ENCODE results near the gene MYH9.

The MYH9 gene

GRCh38 chr22:36386900-36387708, 663 bp downstream of the MYH9 start:
- in situ Hi-C loops (cut with MboI; ENCODE audit: low sequenced_read_pairs), result no loop called here

GRCh38 chr22:36386351-36386899, 1.3 kb downstream of the MYH9 start:
- in situ Hi-C loops (cut with MboI; ENCODE audit: low sequenced_read_pairs), result no loop called here

- in situ Hi-C loops (cut with MboI; ENCODE audit: low sequenced_read_pairs), result no loop called here
These were observed 2.0 kb downstream of the MYH9 start for GRCh38 chr22:36385491-36386350.

GRCh38 chr22:36384766-36385481, 2.8 kb downstream of the MYH9 start:
- in situ Hi-C loops (cut with MboI; ENCODE audit: low sequenced_read_pairs), result no loop called here

GRCh38 chr22:36383110-36383581, 4.6 kb downstream of the MYH9 start:
- in situ Hi-C loops (cut with MboI; ENCODE audit: low sequenced_read_pairs), result no loop called here

- in situ Hi-C loops (cut with MboI; ENCODE audit: low sequenced_read_pairs), result no loop called here
These were observed 6.1 kb downstream of the MYH9 start for GRCh38 chr22:36381513-36382128.

GRCh38 chr22:36379593-36380361, 8.0 kb downstream of the MYH9 start:
- in situ Hi-C loops (cut with MboI; ENCODE audit: low sequenced_read_pairs), result no loop called here

- in situ Hi-C loops (cut with MboI; ENCODE audit: low sequenced_read_pairs), result no loop called here
These were observed 8.9 kb downstream of the MYH9 start for GRCh38 chr22:36378869-36379217.

GRCh38 chr22:36378080-36378868, 9.5 kb downstream of the MYH9 start:
- in situ Hi-C loops (cut with MboI; ENCODE audit: low sequenced_read_pairs), result no loop called here

GRCh38 chr22:36377022-36377631, 10.6 kb downstream of the MYH9 start:
- in situ Hi-C loops (cut with MboI; ENCODE audit: low sequenced_read_pairs), result no loop called here

GRCh38 chr22:36376265-36376664, 11.5 kb downstream of the MYH9 start:
- in situ Hi-C loops (cut with MboI; ENCODE audit: low sequenced_read_pairs), result no loop called here

GRCh38 chr22:36375071-36375980, 12.4 kb downstream of the MYH9 start:
- in situ Hi-C loops (cut with MboI; ENCODE audit: low sequenced_read_pairs), result no loop called here

GRCh38 chr22:36374603-36375024, 13.2 kb downstream of the MYH9 start:
- in situ Hi-C loops (cut with MboI; ENCODE audit: low sequenced_read_pairs), result no loop called here

GRCh38 chr22:36373258-36373579, 14.5 kb downstream of the MYH9 start:
- in situ Hi-C loops (cut with MboI; ENCODE audit: low sequenced_read_pairs), result no loop called here

- in situ Hi-C loops (cut with MboI; ENCODE audit: low sequenced_read_pairs), result no loop called here
These were observed 15.8 kb downstream of the MYH9 start for GRCh38 chr22:36371920-36372319.

- in situ Hi-C loops (cut with MboI; ENCODE audit: low sequenced_read_pairs), result no loop called here
These were observed 17.6 kb downstream of the MYH9 start for GRCh38 chr22:36369922-36370791.

Data from hTERT RPE-1 (cell line).